Activated CD8-positive, alpha-beta T cell treated with anti-CD3 and anti-CD28 coated beads, Interleukin-2, amount 10 ng/mL, durations not matched to agents 7 days and 5 days (primary cell): Measurements from ENCODE around the gene GRIK1. TPM values are rescaled to one million over a fixed set of nuclear protein-coding genes. Genes with fewer than 3 reads are reported as not detected.

ENCODE experiments used
- ATAC-seq: fragments of 150-1000 bp; cut with Tn5 transposase; one replicate; pipeline ENCODE4 v1.10.0; 2021; ENCODE audit warnings: moderate library complexity
- CTCF ChIA-PET: fragments of 350-600 bp; sonication (Branson Sonifier 250); formaldehyde crosslinking; loops from one replicate; lab custom pipeline; 2021; ENCODE audit warnings: antibody characterized with exemption; lab: Charles Lee
- POLR2A ChIA-PET: fragments of 350-600 bp; sonication (Branson Sonifier 250); formaldehyde crosslinking; loops from one replicate; lab custom pipeline; 2021; ENCODE audit warnings: antibody characterized with exemption; lab: Charles Lee
- DNase-seq: peaks from one replicate; pipeline ENCODE4 v3.0.0-alpha.2; 2020
- H3K27ac Mint-ChIP-seq: one replicate; pipeline ENCODE4 v1.8.0; 2021; ENCODE audit warnings: mild to moderate bottlenecking, mixed read lengths
- H3K27me3 Mint-ChIP-seq: one replicate; pipeline ENCODE4 v1.8.0; 2021; ENCODE audit warnings: low read depth, mixed read lengths
- H3K36me3 Mint-ChIP-seq: one replicate; pipeline ENCODE4 v1.8.0; 2021; ENCODE audit warnings: low read depth, mixed read lengths
- H3K4me1 Mint-ChIP-seq: one replicate; pipeline ENCODE4 v1.8.0; 2021; ENCODE audit warnings: low read depth, mixed read lengths
- H3K4me3 Mint-ChIP-seq: one replicate; pipeline ENCODE4 v1.8.0; 2021; ENCODE audit warnings: mild to moderate bottlenecking, mixed read lengths
- H3K9me3 Mint-ChIP-seq: one replicate; pipeline ENCODE4 v1.8.0; 2022; ENCODE audit warnings: mixed read lengths; ENCODE audit not compliant: insufficient read depth
- total RNA-seq, 2 experiments: library from RNA; stranded (reverse); gene quantifications; one replicate each; pipeline ENCODE4 v1.2.3, GENCODE V29; 2021

GRIK1 gene
- total RNA-seq, 2 experiments from 2014 or later, result not detected

DNA sequence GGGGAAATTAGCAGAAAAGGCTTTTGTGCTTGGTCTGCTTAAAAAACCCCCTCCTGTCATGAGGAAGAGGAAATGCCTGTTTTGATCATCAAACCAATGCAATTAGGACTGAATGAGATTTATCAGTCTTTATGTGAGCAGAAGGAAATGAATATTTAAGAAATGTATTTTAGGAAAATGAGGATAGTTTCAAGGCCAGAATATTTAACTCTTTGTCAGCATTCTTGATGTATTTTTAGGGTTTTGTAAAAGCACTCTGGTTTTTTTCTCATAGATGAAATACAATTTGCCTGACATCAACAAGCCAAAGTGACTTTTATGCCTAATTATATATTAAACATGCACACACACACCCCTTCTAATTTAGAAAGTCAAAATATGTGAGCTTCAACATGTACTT lies 213.8 kb downstream of the GRIK1 start:
- DNase-seq (no peak), ATAC-seq (no peak)
- no peak overlapping the region for H3K4me3 Mint-ChIP-seq
- H3K27me3 Mint-ChIP-seq, result no peaks in the 10 kb centered on the region
- H3K9me3 Mint-ChIP-seq, result no peaks in the 10 kb centered on the region
- no peaks in the 10 kb centered on the region for H3K36me3 Mint-ChIP-seq
- ChIA-PET CTCF (no interaction called here), POLR2A (no interaction called here)
- no peaks in the 10 kb centered on the region for H3K4me1 Mint-ChIP-seq
- H3K27ac Mint-ChIP-seq, result no peak overlapping the region

DNA sequence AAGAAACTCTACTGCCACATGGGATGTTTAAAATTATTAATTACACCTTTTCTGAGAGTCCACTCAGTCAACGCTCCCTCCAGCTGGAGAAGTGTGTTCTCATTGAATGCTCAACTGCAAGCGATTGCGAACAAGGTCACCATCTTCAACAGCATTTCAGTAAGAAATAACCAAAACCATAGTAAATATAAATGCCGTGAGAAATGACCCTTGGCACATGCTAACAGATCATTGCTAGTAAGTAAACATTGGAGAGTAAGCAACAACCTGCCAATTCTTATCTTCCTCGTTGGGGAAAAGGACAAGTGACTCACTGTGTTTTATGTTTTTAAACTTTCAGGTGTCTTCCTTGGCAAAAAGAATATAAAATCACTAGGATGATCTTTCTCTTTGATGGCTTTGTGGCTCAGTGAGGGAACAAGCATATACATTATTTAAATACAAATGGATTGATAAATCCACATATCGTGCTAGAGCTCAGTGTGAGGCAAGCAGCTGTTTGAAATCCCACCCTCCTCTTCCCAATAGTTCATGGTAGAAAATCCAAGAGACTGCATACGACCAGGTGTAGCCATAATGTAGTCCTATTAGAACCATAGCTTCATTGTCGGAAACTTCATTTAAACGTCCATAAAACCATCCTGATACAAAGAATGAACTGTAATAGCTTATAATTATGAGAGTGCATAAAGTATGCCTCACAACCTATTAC lies 214.6 kb downstream of the GRIK1 start:
- CTCF ChIA-PET, result no interaction called here
- Mint-ChIP-seq H3K4me3 (no peak overlapping the region), H3K4me1 (no peaks in the 10 kb centered on the region), H3K36me3 (no peaks in the 10 kb centered on the region), H3K9me3 (no peaks in the 10 kb centered on the region), H3K27me3 (no peaks in the 10 kb centered on the region), H3K27ac (no peak overlapping the region)
- DNase-seq (no peak), ATAC-seq (no peak)
- POLR2A ChIA-PET, result interaction anchor here (0.6 kb wide), 1 partner anchor 33 kb away, joined by 3 read pairs; no protein-coding TSS in a partner anchor

DNA sequence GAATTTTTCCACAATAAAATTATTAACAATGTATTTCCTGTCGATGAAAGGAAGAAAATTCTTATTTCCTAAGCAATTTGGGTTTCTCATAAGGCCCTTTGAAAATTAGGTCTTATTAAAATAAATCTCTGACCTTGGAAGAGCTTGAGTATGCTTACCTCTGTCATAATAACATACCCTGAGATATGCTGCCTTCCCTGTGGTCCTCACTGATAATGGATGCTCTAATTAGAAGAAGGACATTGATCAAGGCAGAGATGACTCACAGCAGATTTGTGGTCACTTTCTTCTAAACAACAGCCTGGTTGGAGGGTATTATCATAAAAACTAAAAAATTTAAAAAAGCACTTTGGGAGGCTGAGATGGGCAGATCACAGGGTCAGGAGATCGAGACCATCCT lies 217.8 kb downstream of the GRIK1 start:
- Mint-ChIP-seq H3K9me3 (no peaks in the 10 kb centered on the region), H3K4me3 (no peak overlapping the region), H3K27ac (no peak overlapping the region), H3K4me1 (no peaks in the 10 kb centered on the region), H3K36me3 (no peaks in the 10 kb centered on the region), H3K27me3 (no peaks in the 10 kb centered on the region)
- ChIA-PET CTCF (no interaction called here), POLR2A (no interaction called here)
- DNase-seq (no peak), ATAC-seq (no peak)

DNA sequence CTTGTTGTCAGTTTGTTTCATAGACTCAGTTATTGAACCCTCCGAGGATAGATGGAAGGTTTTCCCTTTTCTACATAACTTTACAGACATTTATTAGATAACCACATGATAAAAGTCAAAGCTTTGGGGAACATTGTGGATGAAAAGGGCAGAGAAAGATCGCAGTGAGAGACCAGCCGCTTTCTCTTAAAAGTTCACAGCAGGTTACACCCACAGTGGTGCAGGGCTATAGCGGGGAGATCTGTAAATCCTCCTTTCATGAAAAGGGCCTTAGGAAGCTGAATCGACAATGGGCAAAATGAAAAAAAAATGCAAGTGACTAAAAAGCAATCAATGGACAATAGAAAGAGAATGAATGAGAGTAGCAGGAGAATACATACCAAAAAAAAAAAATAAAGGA lies 218.6 kb downstream of the GRIK1 start:
- ChIA-PET CTCF (no interaction called here), POLR2A (no interaction called here)
- no peak for DNase-seq
- Mint-ChIP-seq H3K9me3 (no peaks in the 10 kb centered on the region), H3K27ac (no peak overlapping the region), H3K27me3 (no peaks in the 10 kb centered on the region), H3K4me1 (no peaks in the 10 kb centered on the region), H3K36me3 (no peaks in the 10 kb centered on the region), H3K4me3 (no peak overlapping the region)
- ATAC-seq, result no peak

DNA sequence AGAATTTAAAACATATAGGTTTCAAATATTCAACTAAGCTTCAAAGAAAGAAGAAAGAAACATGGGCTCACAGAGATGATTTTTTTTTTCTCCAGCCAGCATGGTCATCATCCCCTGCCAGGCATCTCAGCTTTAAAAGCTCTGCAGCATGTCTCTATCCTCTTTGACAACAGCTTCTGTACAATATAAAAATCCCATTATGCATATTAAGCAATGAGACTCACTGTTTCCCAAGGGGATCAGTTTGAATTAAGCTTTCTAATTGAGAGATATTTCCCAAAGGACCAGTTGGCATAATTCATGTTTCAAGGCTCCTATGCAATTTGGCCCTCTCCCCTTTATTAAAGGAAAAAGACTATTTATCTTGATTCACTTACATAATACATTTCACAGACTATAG lies 220.3 kb downstream of the GRIK1 start:
- ATAC-seq, result no peak
- POLR2A ChIA-PET, result no interaction called here
- H3K4me1 Mint-ChIP-seq, result no peaks in the 10 kb centered on the region
- no peaks in the 10 kb centered on the region for H3K9me3 Mint-ChIP-seq
- no peaks in the 10 kb centered on the region for H3K36me3 Mint-ChIP-seq
- no peak overlapping the region for H3K4me3 Mint-ChIP-seq
- DNase-seq, result no peak
- H3K27ac Mint-ChIP-seq, result no peak overlapping the region
- H3K27me3 Mint-ChIP-seq, result no peaks in the 10 kb centered on the region
- CTCF ChIA-PET, result interaction anchor here (0.5 kb wide), 1 partner anchor 762 kb away, joined by 3 read pairs; no protein-coding TSS in a partner anchor

DNA sequence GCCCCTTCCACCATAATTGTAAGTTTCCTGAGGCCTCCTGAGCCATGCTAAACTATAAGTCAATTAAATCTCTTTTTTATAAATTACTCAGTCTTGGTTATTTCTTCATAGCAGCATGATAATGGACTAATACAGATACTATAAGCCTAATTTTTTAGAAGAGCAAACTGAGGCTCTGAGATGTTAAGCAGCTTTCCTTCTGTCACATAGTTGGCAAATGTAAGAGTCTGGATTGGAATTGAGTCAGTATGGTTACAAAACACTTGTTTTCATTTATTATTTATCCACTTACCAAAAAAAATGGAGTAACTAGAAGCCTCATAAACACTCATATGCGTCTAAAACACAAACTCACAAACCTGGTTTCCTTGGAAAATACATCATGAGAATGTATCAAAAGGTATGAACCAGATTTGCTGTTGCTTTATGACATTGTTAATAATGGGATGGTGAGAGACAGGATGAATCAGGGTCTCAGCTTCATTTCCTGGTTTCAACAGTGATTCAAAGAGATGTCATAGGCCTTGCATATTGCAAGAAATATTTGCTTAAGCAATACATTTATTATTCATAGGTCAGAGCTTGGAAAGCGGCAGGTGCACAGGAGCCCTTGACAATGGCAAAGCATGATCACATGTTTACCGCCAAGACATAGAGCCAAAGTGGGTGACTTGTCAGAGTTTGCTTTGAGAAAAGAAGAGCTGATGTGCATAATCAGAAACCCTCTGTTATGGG lies 221.5 kb downstream of the GRIK1 start:
- Mint-ChIP-seq H3K4me3 (no peak overlapping the region), H3K36me3 (no peaks in the 10 kb centered on the region), H3K27ac (no peak overlapping the region), H3K27me3 (no peaks in the 10 kb centered on the region), H3K4me1 (no peaks in the 10 kb centered on the region), H3K9me3 (no peaks in the 10 kb centered on the region)
- CTCF ChIA-PET, result no interaction called here
- ATAC-seq (no peak), DNase-seq (no peak)
- POLR2A ChIA-PET, result interaction anchor here (0.6 kb wide), 1 partner anchor 47 kb away, joined by 4 read pairs; no protein-coding TSS in a partner anchor

DNA sequence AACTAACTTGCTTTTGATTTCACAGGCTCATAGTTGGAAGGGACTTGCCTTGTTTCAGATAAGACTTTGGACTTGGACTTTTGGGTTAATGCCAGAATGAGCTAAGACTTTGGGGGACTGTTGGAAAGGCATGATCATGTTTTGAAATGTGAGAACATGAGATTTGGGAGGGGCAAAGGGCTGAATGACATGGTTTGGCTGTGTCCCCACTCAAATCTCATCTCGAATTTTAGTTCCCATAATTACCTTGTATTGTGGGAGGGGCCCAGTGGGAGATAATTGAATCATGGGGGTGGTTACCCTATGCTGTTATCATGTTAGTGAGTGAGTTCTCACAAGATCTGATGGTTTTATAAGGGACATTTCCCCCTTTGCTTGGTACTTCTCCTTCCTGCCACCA lies 222.1 kb downstream of the GRIK1 start:
- no peaks in the 10 kb centered on the region for H3K27me3 Mint-ChIP-seq
- H3K4me1 Mint-ChIP-seq, result no peaks in the 10 kb centered on the region
- ChIA-PET POLR2A (no interaction called here), CTCF (no interaction called here)
- DNase-seq, result no peak
- no peak for ATAC-seq
- H3K4me3 Mint-ChIP-seq, result no peak overlapping the region
- no peaks in the 10 kb centered on the region for H3K9me3 Mint-ChIP-seq
- no peaks in the 10 kb centered on the region for H3K36me3 Mint-ChIP-seq
- no peak overlapping the region for H3K27ac Mint-ChIP-seq

DNA sequence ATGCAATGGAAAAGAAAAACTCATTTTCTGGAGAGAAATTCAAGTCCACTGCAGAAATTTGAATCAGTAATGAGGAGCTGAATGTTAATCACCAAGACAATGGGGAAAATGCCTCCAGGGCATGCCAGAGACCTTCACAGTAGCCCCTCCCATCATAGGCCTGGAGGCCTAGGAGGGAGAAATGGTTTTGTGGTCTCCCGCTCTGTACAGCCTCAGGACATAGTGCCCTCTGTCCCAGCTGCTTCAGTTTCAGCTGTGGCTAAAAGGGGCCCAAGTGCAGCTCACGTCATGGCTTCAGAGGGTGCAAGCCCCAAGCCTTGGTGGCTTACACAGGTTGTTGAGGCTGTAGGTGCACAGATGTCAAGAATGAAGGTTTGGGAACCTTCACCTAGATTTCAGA lies 223.0 kb downstream of the GRIK1 start:
- CTCF ChIA-PET, result no interaction called here
- POLR2A ChIA-PET, result no interaction called here
- H3K4me1 Mint-ChIP-seq, result no peaks in the 10 kb centered on the region
- no peaks in the 10 kb centered on the region for H3K27me3 Mint-ChIP-seq
- ATAC-seq, result no peak
- H3K36me3 Mint-ChIP-seq, result no peaks in the 10 kb centered on the region
- DNase-seq, result no peak
- no peak overlapping the region for H3K4me3 Mint-ChIP-seq
- H3K27ac Mint-ChIP-seq, result no peak overlapping the region
- H3K9me3 Mint-ChIP-seq, result no peaks in the 10 kb centered on the region

DNA sequence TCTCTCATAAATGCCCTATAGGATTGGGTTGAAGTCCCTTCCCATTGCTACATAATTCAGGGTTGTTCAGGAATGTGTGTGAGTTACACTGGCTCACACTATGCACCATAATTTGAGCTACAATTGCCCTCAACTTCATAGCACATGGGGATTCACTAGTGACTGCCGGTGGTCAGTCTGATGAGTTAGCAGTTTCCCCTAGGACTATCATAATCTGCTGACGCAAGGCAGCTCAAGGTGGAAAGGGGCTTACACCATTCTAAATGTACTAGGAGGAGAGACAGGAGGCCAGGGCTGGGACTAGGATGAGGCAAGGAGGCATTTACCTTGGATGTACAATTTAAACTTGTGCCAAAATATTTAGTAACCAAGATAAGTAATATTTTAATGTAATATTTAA lies 224.7 kb downstream of the GRIK1 start:
- no peaks in the 10 kb centered on the region for H3K36me3 Mint-ChIP-seq
- H3K9me3 Mint-ChIP-seq, result no peaks in the 10 kb centered on the region
- H3K4me3 Mint-ChIP-seq, result no peak overlapping the region
- POLR2A ChIA-PET, result no interaction called here
- H3K27ac Mint-ChIP-seq, result no peak overlapping the region
- no peaks in the 10 kb centered on the region for H3K27me3 Mint-ChIP-seq
- CTCF ChIA-PET, result no interaction called here
- no peaks in the 10 kb centered on the region for H3K4me1 Mint-ChIP-seq
- ATAC-seq (no peak), DNase-seq (no peak)

DNA sequence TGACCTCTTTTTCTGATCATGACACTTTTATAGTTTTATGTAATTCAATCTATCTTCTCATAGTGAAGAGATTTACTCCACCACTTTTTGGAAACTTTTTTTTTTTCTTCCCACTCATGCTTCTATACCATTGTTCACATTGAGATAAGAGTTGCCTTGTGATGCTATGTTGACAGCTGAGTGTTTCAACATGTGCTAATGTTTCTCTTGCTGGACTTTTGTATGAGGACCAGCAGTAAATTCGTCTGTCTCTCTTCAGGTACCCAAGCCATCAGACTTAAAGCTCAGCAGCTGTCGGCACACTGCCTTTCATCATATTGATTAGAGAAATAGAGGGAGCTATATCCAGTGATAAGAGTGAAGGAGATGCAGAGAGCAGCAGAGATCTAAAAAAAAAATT lies 227.0 kb downstream of the GRIK1 start:
- H3K4me3 Mint-ChIP-seq, result no peak overlapping the region
- ChIA-PET POLR2A (no interaction called here), CTCF (no interaction called here)
- H3K4me1 Mint-ChIP-seq, result no peaks in the 10 kb centered on the region
- no peak for DNase-seq
- no peaks in the 10 kb centered on the region for H3K9me3 Mint-ChIP-seq
- H3K36me3 Mint-ChIP-seq, result no peaks in the 10 kb centered on the region
- H3K27me3 Mint-ChIP-seq, result no peaks in the 10 kb centered on the region
- H3K27ac Mint-ChIP-seq, result no peak overlapping the region
- no peak for ATAC-seq

DNA sequence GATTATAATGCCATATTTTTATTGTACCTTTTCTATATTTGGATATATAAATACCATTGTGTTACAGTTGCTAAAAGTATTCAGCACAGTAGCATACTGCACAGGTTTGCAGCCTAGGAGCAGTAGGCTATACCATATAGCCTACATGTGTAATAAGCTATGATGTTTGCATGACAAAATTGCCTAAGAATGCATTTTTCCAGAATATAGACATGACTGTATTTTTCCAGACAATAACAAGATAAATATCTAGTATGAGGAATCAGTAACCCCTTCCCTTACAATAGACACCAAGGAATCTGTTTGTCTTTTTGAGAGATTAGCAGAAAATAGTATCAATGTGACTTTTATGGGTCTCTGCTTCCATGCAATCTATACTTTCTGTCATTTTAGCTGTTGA lies 228.6 kb downstream of the GRIK1 start:
- no peak for ATAC-seq
- Mint-ChIP-seq H3K27me3 (no peaks in the 10 kb centered on the region), H3K4me1 (no peaks in the 10 kb centered on the region), H3K36me3 (no peaks in the 10 kb centered on the region), H3K27ac (no peak overlapping the region), H3K9me3 (no peaks in the 10 kb centered on the region), H3K4me3 (no peak overlapping the region)
- ChIA-PET CTCF (no interaction called here), POLR2A (no interaction called here)
- no peak for DNase-seq

DNA sequence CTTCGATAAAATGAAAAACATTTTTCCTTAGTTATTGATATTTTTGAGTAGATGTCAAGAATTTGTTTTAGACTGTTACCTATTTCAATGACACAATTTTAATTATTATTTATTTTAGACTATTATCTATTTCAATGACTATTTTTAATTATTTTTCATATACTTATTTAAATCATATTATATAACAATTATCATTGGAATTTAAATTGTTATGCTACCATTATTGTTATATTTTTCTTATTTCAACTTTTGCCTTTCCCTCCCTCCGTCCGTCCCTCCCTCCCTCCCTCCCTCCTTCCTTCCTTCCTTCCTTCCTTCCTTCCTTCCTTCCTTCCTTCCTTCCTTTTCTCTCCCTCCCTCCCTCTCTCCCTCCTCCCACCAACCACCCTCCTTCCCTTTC lies 229.3 kb downstream of the GRIK1 start:
- no peak for ATAC-seq
- H3K4me3 Mint-ChIP-seq, result no peak overlapping the region
- no peaks in the 10 kb centered on the region for H3K36me3 Mint-ChIP-seq
- H3K9me3 Mint-ChIP-seq, result no peaks in the 10 kb centered on the region
- H3K27ac Mint-ChIP-seq, result no peak overlapping the region
- H3K27me3 Mint-ChIP-seq, result no peaks in the 10 kb centered on the region
- ChIA-PET CTCF (no interaction called here), POLR2A (no interaction called here)
- no peak for DNase-seq
- H3K4me1 Mint-ChIP-seq, result no peaks in the 10 kb centered on the region
